Measurements from ENCODE around the gene SAMD4A.

SAMD4A gene

GRCh38 chr14:54565785-54566409 is 1.0 kb upstream of the SAMD4A start:
- peaks cover 28% of the 10 kb centered on the region for H3K36me3 ChIP-seq (ENCODE audit: insufficient read depth, insufficient read length, low read length)
- H3K4me3 ChIP-seq (ENCODE audit: insufficient read length, low read depth): peak overlapping the region; percentile 71
- peak; percentile 66 for DNase-seq (ENCODE audit: low read depth, low spot score)
- H3K9ac ChIP-seq (ENCODE audit: insufficient read length, low read depth): peak overlapping the region; percentile 85
- H3K9me3 ChIP-seq (ENCODE audit: insufficient read depth, low read length): no peaks in the 10 kb centered on the region
- H3K4me1 ChIP-seq (ENCODE audit: insufficient read depth, insufficient read length): peaks cover 2% of the 10 kb centered on the region
- peaks cover 8% of the 10 kb centered on the region for H3K27me3 ChIP-seq (ENCODE audit: insufficient read depth, insufficient read length)
- no peak for TF ChIP-seq YY1 (IDR thresholded peaks at IDR 0.05; ENCODE audit: insufficient read depth, insufficient read length)

DNA sequence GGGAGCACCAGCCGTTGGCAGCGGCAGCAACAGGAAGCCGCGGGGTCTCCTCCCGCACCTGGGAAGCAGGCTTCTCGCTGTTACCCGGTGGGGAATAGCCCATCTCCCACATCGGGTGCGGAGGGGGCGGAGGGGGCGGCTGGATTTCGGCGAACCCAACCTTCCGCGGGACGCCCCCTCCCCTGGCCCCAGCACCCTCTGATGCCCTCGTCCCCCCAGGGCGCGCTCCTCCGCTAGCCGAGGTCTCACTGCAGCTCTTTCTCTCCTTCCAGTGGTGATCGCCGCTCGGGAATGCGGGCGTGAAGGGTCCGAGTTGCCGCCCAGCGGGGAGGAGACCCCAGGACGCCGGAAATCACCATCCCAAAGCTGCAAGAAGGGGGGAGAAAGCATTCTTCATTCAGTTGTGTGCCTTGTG is 303 bp downstream of the SAMD4A start:
- TF ChIP-seq ZNF274 (IDR thresholded peaks at IDR 0.05; ENCODE audit: low read depth, low read length) (no peak), SUZ12 (IDR thresholded peaks at IDR 0.05; ENCODE audit: extremely low read depth, insufficient read depth, insufficient read length) (no peak), YY1 (IDR thresholded peaks at IDR 0.05; ENCODE audit: insufficient read depth, insufficient read length) (no peak)
- Histone ChIP-seq H3K36me3 (ENCODE audit: insufficient read depth, insufficient read length, low read length) (peaks cover 41% of the 10 kb centered on the region), H3K27me3 (ENCODE audit: insufficient read depth, insufficient read length) (peaks cover 8% of the 10 kb centered on the region), H3K9me3 (ENCODE audit: insufficient read depth, low read length) (peaks cover 7% of the 10 kb centered on the region), H3K4me3 (ENCODE audit: insufficient read length, low read depth) (peak overlapping the region; percentile 71), H3K4me1 (ENCODE audit: insufficient read depth, insufficient read length) (peaks cover 2% of the 10 kb centered on the region), H3K9ac (ENCODE audit: insufficient read length, low read depth) (peak overlapping the region; percentile 77)
- no peak for DNase-seq (ENCODE audit: low read depth, low spot score)

DNA sequence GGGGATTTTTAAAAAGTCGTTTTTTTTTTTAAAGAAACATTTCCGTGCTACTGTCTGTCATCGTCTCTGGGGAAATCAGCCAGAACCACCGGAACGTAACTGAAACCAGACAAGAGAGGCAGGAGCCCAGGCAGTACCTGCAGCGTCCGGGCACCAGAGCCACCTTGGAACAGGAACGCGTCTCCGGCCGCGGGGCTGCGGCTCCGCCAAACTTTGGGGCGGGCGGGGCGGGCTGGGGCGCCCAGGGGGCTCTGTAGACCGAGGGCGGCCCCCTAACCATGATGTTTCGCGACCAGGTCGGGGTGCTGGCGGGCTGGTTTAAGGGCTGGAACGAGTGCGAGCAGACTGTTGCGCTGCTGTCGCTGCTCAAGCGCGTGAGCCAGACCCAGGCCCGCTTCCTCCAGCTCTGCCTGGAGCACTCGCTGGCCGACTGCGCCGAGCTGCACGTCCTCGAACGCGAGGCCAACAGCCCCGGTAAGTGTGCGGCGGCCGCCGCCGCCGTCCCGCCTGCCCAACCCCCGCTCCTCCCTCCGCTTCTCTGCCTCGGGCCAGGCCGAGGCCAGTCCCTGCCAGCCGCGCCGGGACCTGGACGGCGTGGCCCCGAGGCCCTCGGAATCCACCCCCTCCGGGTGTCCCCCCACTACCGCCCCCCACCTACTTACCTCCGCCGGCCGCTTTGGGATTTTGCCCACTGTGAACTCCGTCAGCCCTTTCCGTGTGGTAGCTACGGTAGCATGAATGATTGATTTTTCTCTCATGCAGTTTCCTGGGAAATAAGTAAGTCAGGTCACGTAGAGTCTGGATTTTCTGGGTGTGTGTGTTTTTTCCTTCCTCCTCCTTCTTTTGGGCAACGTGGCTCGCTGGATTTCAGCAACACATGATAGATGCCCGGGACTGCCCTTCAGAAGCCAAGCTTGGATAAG is 972 bp downstream of the SAMD4A start:
- Histone ChIP-seq H3K4me1 (ENCODE audit: insufficient read depth, insufficient read length) (peaks cover 2% of the 10 kb centered on the region), H3K36me3 (ENCODE audit: insufficient read depth, insufficient read length, low read length) (peaks cover 47% of the 10 kb centered on the region), H3K27me3 (ENCODE audit: insufficient read depth, insufficient read length) (peaks cover 8% of the 10 kb centered on the region), H3K4me3 (ENCODE audit: insufficient read length, low read depth) (peak overlapping the region; percentile 71), H3K9ac (ENCODE audit: insufficient read length, low read depth) (peak overlapping the region; percentile 77), H3K9me3 (ENCODE audit: insufficient read depth, low read length) (peaks cover 14% of the 10 kb centered on the region)
- TF ChIP-seq ZNF274 (IDR thresholded peaks at IDR 0.05; ENCODE audit: low read depth, low read length) (no peak), YY1 (IDR thresholded peaks at IDR 0.05; ENCODE audit: insufficient read depth, insufficient read length) (no peak)
- peak; percentile 30 for DNase-seq (ENCODE audit: low read depth, low spot score)

DNA sequence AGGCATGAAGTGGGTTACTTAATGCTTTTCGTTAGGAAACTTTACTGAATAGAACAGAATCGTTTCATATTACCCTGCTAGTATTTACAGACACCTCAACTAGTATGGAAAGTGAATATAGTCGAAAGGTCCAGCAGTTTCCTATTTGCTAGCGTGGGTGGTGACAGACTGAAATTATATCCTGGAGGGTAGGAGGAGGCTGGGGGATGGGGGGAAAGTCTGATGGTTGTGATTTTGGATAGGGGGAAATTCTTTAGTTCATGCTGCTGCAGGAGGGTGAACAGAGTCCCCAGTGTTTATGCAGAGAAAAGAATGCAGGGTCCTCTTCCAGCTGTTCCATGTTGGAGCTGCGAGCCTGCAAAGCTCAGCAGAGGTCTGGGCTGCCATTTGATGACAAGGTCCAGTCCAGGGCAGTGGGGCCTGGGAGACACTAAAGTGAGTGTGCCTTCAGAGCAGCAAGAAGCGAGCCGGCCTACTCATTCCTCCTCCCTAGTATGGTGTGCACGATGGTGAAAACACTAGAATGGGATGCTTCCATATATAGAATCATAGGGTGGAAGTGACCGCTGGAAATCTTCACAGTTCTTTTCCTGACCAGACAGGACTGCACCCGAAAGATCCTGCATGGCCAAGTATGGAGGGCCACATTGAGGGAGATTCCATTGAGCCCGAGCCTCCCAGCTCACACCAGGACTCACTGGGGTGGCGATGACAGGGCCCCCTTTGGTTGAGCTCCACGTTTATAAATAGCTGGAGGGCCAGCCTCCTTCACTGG is 2.1 kb downstream of the SAMD4A start:
- Histone ChIP-seq H3K27me3 (ENCODE audit: insufficient read depth, insufficient read length) (peaks cover 8% of the 10 kb centered on the region), H3K9ac (ENCODE audit: insufficient read length, low read depth) (peak overlapping the region; percentile 42), H3K4me1 (ENCODE audit: insufficient read depth, insufficient read length) (peaks cover 2% of the 10 kb centered on the region), H3K4me3 (ENCODE audit: insufficient read length, low read depth) (peak overlapping the region; percentile 4), H3K9me3 (ENCODE audit: insufficient read depth, low read length) (peaks cover 16% of the 10 kb centered on the region), H3K36me3 (ENCODE audit: insufficient read depth, insufficient read length, low read length) (peaks cover 58% of the 10 kb centered on the region)
- no peak for DNase-seq (ENCODE audit: low read depth, low spot score)
- no peak for TF ChIP-seq ZNF274 (IDR thresholded peaks at IDR 0.05; ENCODE audit: low read depth, low read length)
- no peak for TF ChIP-seq YY1 (IDR thresholded peaks at IDR 0.05; ENCODE audit: insufficient read depth, insufficient read length)
- no peak for TF ChIP-seq SUZ12 (IDR thresholded peaks at IDR 0.05; ENCODE audit: extremely low read depth, insufficient read depth, insufficient read length)

DNA sequence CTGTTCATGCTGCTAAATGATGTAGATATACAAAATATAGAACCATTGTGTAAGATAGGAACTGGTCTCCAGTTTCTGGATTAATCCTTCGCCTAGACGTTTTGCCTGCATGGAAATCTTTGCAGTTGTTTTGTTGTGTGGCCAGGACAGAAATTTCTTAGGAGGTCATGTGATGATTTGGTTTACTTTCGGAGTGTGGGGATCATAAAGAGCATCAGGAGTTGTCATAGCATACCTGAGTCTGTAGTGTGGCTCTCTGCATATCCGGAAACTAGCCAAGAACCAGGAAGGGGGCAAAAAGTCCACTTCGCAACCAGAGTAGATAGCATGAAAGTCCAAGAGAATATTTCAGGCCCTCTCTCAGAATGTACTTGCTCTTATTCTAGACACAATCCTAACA is 3.1 kb downstream of the SAMD4A start:
- H3K36me3 ChIP-seq (ENCODE audit: insufficient read depth, insufficient read length, low read length): peaks cover 66% of the 10 kb centered on the region
- peaks cover 16% of the 10 kb centered on the region for H3K9me3 ChIP-seq (ENCODE audit: insufficient read depth, low read length)
- DNase-seq (ENCODE audit: low read depth, low spot score): no peak
- H3K9ac ChIP-seq (ENCODE audit: insufficient read length, low read depth): no peak overlapping the region
- TF ChIP-seq YY1 (IDR thresholded peaks at IDR 0.05; ENCODE audit: insufficient read depth, insufficient read length) (no peak), ZNF274 (IDR thresholded peaks at IDR 0.05; ENCODE audit: low read depth, low read length) (no peak), SUZ12 (IDR thresholded peaks at IDR 0.05; ENCODE audit: extremely low read depth, insufficient read depth, insufficient read length) (no peak)
- peaks cover 2% of the 10 kb centered on the region for H3K4me1 ChIP-seq (ENCODE audit: insufficient read depth, insufficient read length)
- H3K27me3 ChIP-seq (ENCODE audit: insufficient read depth, insufficient read length): no peaks in the 10 kb centered on the region
- no peak overlapping the region for H3K4me3 ChIP-seq (ENCODE audit: insufficient read length, low read depth)

DNA sequence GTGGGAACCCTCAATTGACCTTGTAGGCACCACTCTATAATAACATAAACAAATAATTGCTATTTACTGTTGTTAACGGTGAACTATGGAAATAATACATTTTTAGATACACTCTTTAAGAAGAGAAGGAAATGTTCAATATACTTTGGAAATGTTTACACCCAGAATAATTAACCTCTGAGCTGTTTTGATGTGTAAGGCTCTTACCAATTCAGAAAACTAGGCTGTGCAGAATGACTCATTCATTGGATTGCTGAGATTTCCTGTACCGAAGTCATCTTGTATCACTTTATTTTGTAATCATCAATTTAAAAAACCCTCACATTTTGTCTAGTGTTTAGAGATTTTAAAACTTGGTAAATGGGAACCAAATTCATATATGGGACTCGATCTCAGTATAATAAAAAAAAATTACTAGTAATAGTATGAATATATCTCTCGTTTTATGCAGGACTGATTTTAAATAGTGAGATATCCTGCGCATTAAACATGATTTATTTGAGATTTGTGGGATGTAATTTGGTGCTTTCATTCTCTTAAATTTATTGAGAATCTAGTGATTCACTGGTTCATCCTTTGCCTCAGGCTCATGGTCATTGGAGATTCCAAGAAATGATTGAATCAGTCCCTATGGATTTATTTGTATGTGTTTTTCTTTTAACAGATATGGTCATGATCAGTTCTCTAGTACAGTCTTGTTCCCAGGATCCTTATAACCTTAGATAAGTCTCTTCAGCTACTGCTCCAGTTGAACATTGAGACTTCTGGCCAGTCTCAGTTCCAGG is 3.9 kb downstream of the SAMD4A start:
- H3K4me3 ChIP-seq (ENCODE audit: insufficient read length, low read depth): no peak overlapping the region

More for the DNA sequence above, 3.9 kb downstream of the SAMD4A start:
- Histone ChIP-seq H3K4me1 (ENCODE audit: insufficient read depth, insufficient read length) (peaks cover 2% of the 10 kb centered on the region), H3K27me3 (ENCODE audit: insufficient read depth, insufficient read length) (no peaks in the 10 kb centered on the region), H3K9ac (ENCODE audit: insufficient read length, low read depth) (no peak overlapping the region), H3K9me3 (ENCODE audit: insufficient read depth, low read length) (peaks cover 16% of the 10 kb centered on the region), H3K36me3 (ENCODE audit: insufficient read depth, insufficient read length, low read length) (peaks cover 66% of the 10 kb centered on the region)
- TF ChIP-seq ZNF274 (IDR thresholded peaks at IDR 0.05; ENCODE audit: low read depth, low read length): no peak
- TF ChIP-seq YY1 (IDR thresholded peaks at IDR 0.05; ENCODE audit: insufficient read depth, insufficient read length): no peak
- no peak for TF ChIP-seq SUZ12 (IDR thresholded peaks at IDR 0.05; ENCODE audit: extremely low read depth, insufficient read depth, insufficient read length)
- no peak for DNase-seq (ENCODE audit: low read depth, low spot score)
